H1 (cell line): Measurements from ENCODE around the gene AAR2. TPM values are rescaled to one million over a fixed set of nuclear protein-coding genes. Genes with fewer than 3 reads are reported as not detected.

Source experiments
- CBX8 ChIP-seq: fragments of 300-800, 300-1000 bp; sonication (generic); IDR thresholded peaks from 2 replicates; pipeline ENCODE4 v1.7.1; 2016; ENCODE audit warnings: low read depth, low read length, borderline replicate concordance
- SIX5 ChIP-seq: IDR thresholded peaks from 2 replicates; pipeline ENCODE4 v1.6.1; 2011; ENCODE audit warnings: mild to moderate bottlenecking, low read depth, low read length
- SP1 ChIP-seq: IDR thresholded peaks from 2 replicates; pipeline ENCODE4 v1.6.1; 2011; ENCODE audit warnings: low read depth, low read length
- TAF7 ChIP-seq: optimal IDR thresholded peaks from 2 replicates; pipeline ENCODE3; 2011; ENCODE audit warnings: low read depth, mild to moderate bottlenecking, inconsistent platforms, low read length, moderate library complexity, borderline replicate concordance
- polyA plus RNA-seq, 7 experiments: library from polyadenylated mRNA; depleted of rRNA in 3 of 7; stranded (reverse) in 5 of 7; unstranded in 2 of 7; fragments of >200 nt in 5 of 7; fragments of 200-250 nt in 2 of 7; gene quantifications; 1 replicate in 5 of 7; 2 replicates in 1 of 7; 4 replicates in 1 of 7; pipeline versions ENCODE4 v1.2.1 to v1.2.3, GENCODE V29; 2011 to 2013; ENCODE audit warnings: missing spikeins in 2 of 7, mixed read lengths in 2 of 7
- total RNA-seq: library from RNA; stranded (reverse); fragmentation: NEBNext Ultra II Directional; extraction: Animal tissue kit (Norgen Biotek cat#: 25700); gene quantifications from 2 replicates; pipeline ENCODE4 v1.2.1, GENCODE V29; 2021
- TF ChIP-seq, protein P1 (sequence below), 3 experiments: IDR thresholded peaks; 1 replicate in 2 of 3; 2 replicates in 1 of 3; pipeline versions ENCODE4 v1.5.1 to v1.6.1; 2011; ENCODE audit warnings: low read length in 3 of 3, mild to moderate bottlenecking in 3 of 3, inconsistent platforms in 2 of 3, low read depth in 1 of 3, moderate library complexity in 1 of 3; ENCODE audit not compliant: insufficient read depth in 1 of 3; ENCODE audit errors: control extremely low read depth in 1 of 3

Gene AAR2
- total and polyA plus RNA-seq, 2 of the 8 experiments (the other 6 are each of a cell fraction or from before 2014, with no cell fraction given), result 25.5 to 36.1 TPM

DNA sequence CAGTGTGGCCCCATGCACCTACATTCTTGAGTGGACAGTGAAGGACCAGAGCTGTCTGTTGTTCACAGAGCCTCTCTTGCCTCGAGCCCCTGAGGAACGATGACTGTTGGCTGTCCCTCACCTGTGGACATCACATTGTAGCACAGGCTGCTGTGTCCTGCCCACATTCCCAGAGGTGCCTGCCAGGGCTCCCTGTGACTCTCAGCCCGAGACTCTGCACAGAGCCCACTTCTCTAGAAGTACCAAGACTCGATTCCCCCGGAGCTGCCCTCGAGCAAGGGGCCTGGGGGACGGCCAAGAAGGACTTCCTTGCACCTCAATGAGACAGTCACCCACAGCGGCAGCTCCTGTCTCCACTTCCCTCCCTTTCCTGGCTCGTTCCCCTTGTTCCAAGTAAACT, 41.3 kb downstream of the AAR2 start (continued):
- no peak for TF ChIP-seq CBX8
- TF ChIP-seq, protein P1, sequence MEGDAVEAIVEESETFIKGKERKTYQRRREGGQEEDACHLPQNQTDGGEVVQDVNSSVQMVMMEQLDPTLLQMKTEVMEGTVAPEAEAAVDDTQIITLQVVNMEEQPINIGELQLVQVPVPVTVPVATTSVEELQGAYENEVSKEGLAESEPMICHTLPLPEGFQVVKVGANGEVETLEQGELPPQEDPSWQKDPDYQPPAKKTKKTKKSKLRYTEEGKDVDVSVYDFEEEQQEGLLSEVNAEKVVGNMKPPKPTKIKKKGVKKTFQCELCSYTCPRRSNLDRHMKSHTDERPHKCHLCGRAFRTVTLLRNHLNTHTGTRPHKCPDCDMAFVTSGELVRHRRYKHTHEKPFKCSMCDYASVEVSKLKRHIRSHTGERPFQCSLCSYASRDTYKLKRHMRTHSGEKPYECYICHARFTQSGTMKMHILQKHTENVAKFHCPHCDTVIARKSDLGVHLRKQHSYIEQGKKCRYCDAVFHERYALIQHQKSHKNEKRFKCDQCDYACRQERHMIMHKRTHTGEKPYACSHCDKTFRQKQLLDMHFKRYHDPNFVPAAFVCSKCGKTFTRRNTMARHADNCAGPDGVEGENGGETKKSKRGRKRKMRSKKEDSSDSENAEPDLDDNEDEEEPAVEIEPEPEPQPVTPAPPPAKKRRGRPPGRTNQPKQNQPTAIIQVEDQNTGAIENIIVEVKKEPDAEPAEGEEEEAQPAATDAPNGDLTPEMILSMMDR (IDR thresholded peaks at IDR 0.05; ENCODE audit: control extremely low read depth in 1 of 3, insufficient read depth in 1 of 3, low read depth in 1 of 3, low read length in 3 of 3), result no peak
- no peak for TF ChIP-seq SP1
- TF ChIP-seq SIX5, result no peak
- TF ChIP-seq TAF7, result no peak
